Suppressor macrophage treated with lipopolysaccharide for 4 hours (primary cell): ENCODE measurements around the gene FABP3.
"Not testable (repeated sequence)": the region's sequence is repeated elsewhere in the genome, so short reads cannot be mapped to it uniquely, and the experiment has no call there.

Experiments
- DNase-seq: peaks from one replicate; pipeline ENCODE4 v3.0.0-alpha.2; 2020

The FABP3 gene

DNA sequence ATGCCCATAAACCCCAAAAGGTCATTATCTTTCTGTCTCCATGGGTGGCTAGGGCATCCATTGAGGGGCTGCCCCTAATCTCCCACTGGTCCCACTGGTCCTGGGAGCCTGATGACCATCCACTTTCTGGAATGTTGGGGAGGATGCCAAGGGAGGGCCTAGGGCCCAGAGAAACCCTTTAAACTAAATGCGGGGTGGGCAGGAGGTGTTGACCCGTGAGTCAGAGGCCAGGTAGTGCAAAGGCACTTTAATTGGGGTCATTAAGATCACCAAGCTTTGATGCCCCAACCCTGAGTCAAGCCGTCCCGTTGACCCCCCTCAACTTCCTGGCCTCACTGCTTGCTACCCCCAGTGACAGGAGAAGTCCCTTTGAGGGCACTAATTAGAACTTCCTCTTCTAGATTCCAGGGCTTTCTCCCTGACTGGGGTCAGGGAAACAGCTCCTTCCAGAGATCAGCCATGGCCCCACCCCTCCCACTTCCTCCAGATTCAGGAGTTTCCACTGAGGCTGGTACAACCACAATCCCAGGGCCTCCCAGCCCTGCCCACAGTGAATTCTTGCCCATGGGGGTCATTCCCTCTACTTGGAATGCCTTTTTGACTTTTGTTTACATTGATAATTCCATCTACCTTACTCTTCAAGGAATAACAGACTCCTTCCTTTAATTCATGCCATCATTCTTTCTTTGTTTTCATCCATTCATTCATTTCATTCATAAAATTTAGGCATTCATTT, 24.7 kb upstream of the FABP3 start:
- no peak for DNase-seq

DNA sequence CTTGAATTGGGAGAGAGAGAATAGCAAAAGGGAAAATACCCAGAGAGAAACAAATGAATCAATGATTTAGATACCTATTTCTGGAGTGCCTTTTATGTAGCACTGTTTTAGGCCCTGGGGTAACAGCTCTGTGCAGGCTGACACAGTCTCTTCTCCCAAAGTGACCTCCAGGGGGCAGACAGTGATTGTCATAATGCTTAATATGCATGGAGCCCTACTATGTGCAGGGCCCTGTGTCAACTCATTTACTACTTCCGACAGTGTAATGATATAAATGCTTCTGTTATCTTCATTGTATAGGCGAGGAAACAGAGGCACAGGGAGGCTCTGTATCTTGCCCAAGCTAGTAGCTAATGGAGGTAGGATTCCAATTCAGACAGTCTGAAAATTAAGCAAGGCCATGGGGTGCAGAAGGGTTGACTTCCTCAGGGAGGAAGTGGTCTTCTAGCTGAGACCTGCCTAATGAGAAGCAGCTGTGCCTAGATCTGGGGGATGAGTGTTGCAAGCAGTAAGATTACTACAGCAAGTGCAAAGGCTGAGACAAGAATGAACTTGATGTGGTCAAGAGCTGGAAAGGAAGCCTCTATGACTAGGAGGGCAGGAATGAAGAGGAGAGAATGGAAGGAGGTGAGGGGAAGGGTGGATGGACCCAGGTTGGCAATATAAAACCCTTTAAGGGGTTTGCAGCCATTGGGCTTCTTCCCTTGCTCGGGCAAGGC, 23.9 kb upstream of the FABP3 start:
- DNase-seq = no peak

GRCh38 chr1:31394584-31395193, 21.8 kb upstream of the FABP3 start:
- peak; percentile 89 for DNase-seq

DNA sequence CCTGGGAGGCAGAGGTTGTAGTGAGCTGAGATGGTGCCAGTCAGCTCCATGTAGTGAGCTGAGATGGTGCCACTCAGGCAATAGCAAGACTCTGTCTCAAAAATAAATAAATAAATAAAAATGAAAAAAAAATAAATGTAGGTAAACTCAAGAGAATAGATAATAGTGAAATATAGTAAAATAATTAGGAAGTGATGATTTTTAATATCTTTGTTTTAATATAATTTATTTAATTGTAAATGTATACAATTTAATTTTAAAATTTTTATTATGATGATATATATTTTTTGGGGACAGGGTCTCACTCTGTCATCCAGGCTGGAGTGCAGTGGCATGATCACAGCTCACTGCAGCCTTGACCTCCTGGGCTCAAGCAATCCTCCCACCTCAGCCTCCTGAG, 20.6 kb upstream of the FABP3 start:
- DNase-seq = no peak

GRCh38 chr1:31390071-31390470, 17.2 kb upstream of the FABP3 start:
- DNase-seq = no peak

DNA sequence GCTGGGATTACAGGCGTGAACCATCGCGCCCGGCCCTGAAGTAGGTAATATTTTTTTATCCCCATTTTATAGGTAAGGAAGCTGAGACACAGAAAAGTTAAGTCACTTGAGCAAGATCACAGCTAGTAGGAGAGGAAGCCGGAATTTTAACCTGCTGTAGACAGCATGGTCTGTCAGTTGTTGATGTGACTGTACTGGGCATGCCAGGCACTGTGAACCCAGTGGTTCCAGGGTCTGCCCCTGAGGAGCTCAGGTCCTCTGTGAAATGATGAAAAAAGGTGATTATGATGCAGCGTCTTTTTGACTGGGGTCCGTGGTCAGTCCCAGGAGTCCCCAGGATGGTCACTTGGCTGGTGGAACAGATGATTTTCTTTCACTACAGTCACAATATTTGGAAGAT, 16.7 kb upstream of the FABP3 start:
- DNase-seq = no peak

DNA sequence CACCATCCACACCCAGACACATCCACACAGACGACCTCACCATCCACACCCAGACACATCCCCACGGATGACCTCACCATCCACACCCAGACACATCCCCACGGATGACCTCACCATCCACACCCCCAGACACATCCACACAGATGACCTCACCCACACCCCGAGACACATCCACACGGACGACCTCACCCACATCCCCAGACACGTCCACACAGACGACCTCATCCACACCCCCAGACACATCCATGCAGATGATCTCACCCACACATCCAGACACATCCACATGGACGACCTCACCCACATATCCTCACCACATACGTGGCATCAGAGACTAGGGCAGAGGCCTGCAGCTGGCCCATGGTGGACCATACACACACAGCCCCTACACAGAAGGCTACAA, 14.7 kb upstream of the FABP3 start:
- DNase-seq = no peak

GRCh38 chr1:31386576-31387243, 13.8 kb upstream of the FABP3 start:
- not testable (repeated sequence) for DNase-seq

- DNase-seq = peak; percentile 51
Observed at GRCh38 chr1:31383967-31384366, 11.1 kb upstream of the FABP3 start.

DNA sequence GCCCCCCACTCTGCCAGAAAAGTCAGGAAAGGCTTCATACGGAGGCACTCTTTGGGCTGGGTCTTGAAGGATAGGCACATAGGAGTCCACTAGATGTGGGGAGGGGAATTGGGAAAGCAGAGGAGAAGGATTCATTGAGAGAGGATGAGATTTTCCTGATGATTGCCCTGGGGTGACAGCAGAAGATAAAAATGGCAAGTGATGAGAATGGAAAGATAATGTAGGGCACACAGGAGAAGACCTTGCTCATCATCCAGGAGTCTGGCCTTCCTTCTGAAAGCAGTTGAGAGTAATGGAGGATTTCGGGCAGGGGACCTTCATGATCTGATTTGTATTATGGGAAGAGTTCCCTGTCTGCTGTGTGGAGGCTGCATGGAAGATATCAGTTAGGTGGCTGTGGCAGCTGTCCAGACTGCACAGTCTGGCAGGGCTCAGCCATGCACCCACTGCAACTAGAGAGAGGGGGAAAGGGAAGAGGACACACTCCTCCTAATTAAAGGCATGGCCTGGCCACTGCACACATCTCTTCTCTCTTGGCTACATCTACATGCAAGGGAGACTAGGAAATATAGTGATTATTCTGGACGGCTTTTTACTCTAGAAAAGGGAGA, 9.6 kb upstream of the FABP3 start:
- no peak for DNase-seq

DNA sequence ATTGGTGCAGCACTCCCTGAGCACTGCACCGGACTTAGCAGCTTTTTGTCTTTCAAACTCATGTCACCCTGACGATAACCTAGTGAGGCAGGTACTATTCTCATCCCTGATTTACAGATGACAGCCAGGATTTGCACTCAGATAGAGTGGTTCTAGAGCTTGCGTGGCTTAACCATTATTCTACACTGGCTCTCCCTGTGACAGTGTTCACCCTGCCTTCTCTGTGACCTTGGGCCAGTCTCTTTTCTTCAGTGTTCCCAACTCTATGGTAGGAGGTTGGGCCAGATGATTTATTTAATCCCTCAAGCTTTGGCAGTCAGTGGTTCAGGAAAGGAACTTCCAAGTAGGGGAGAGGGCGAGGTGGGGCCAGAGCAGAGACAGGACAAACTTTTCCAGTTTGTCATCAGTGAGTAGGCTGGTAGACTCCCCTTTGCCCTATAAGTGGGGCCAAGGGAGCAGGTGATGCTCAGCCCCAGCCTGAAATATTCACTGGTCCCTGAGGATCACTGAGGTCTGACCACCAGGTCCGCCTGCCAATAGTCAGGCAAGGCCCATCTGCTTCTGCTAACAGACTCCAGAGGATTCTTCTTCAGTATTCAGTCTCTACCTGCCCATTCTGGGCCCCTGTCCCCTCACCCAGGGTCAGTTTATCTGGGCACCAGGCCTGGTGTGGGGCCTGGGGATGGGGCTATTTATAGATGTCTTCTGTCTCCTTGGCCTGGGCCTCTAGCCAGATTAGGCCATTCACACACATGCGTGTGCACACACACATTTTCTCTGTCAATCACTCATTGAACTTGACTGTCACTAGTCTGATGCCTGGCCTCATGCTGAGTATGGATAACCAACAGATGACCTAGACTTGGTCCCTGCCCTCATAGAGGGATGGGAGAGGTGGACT, 8.8 kb upstream of the FABP3 start:
- DNase-seq = no peak

DNA sequence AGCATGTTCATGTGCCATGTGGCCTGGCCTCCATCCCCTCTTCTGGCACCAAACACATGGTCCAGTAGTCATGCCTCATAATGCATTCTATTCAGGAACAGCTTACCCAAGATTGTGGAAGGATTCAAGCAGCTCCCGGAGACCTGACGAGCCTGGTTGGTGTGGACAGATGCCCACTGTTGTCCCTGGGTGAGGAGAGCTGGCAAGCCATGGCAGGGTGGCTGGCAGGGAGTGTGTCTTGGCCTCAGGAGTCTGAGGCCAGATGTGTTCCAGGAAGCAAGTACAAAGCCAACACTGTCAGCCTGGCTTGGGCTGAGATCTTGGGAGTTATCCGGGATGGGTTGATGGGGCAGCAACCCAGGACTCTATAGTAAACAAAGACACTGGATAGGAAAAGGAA, 7.3 kb upstream of the FABP3 start:
- DNase-seq = no peak

GRCh38 chr1:31378001-31378400, 5.1 kb upstream of the FABP3 start:
- no peak for DNase-seq

GRCh38 chr1:31377364-31377863, 4.5 kb upstream of the FABP3 start:
- DNase-seq = no peak

DNA sequence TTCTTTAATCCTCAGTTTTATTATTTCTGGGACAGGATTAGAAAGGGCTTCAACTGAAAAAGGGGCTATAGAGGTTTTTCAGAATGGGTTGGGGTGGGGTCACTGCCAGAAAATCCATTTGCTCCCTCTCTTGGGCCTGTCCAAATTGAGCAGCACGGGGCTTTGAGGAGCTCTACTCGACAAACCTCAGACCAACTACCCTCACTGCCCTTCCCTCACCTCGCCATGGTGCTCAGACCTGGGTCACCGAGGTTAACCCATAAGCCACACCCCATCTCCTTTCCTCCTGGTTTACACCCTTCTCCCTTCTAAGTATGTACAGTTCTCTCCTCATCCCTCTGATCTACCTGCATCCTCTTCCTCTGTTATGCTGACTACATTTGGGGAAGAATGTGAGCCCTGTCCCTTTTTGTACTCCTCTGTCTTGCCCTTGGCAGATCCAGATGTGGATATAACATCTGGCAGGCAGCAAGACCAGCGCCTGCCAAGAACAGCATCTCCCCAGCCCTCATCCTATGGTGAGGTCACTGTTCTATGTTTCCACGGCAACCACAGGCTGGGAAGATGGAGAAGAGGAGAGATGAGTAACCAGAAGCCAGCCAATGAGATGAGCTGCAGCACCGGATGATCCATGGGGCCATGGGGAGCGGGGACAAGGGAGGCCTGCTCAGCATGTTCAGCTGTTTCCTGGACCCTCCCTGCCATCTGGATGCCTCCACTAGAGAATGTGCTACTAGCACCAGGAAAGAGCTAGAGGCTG, 3.7 kb upstream of the FABP3 start:
- no peak for DNase-seq

GRCh38 chr1:31374511-31375196, 1.8 kb upstream of the FABP3 start:
- DNase-seq = no peak

DNA sequence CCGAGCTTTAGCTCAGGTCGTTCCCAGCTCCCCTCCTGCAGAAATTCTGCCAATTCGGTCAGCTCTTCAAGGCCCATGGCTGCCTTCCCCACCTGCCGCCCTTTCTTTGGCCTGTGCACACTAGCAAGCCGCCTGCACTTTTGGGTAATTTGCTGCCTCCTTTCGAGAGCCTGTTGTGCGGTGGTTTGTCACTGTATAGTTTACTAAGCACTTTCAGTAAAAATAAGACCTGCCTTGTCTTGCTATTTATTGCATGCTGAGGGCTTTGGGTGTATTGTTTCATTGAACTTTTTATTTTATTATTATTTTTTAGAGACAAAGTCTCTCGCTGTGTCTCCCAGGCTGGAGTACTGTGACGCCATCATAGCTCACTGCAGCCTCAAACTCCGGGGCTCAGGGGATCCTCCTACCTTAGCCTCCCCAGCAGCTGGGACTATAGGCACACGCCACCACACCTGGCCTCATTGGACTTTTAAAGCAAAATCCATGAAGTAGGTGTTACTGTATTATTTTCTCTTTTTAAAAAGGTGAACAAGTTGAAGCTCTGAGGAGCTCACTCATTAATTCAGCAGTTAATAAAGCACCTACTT, 1.1 kb upstream of the FABP3 start:
- DNase-seq = no peak

- no peak for DNase-seq
Observed at GRCh38 chr1:31372751-31373055, 173 bp downstream of the FABP3 start.

DNA sequence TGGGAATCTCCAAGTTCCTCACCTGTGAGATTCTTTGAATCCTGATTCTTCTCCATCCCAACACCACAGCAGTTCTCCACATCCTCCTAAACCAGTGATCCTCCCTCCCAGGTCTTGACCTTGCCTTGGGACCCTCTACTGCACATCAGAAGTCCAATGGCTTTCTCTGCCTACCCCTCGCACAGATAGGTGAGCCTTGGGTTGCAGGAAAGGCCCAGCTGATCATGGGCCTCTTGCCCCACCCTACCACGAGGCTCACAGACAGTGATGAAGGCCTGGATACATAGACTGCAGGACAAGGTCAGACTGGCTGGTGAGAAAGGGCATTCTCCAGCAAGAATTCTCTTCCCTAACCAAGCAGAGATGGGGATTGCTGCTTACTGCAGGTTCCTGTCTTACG, 825 bp downstream of the FABP3 start:
- no peak for DNase-seq
